GM18907 (cell line): ENCODE data around the gene SNAP47.

Source experiments
- ATAC-seq: cut with Tn5 transposase; IDR thresholded peaks from one replicate; pipeline ENCODE4 v1.9.1; 2021; ENCODE audit warnings: mild to moderate bottlenecking, moderate library complexity; ENCODE audit not compliant: unreplicated experiment

The SNAP47 gene

GRCh38 chr1:227767401-227768124, 32.3 kb downstream of the SNAP47 start:
- ATAC-seq, result no peak

- ATAC-seq, result no peak
These were observed 32.8 kb downstream of the SNAP47 start for GRCh38 chr1:227768125-227768439.

- no peak for ATAC-seq
These were observed 33.4 kb downstream of the SNAP47 start for GRCh38 chr1:227768640-227769039.

- no peak for ATAC-seq
These were observed 34.1 kb downstream of the SNAP47 start for GRCh38 chr1:227769047-227769935.

GRCh38 chr1:227769936-227770494, 34.8 kb downstream of the SNAP47 start:
- ATAC-seq, result no peak

GRCh38 chr1:227770812-227771211, 35.6 kb downstream of the SNAP47 start:
- ATAC-seq, result no peak

- ATAC-seq, result no peak
These were observed 36.1 kb downstream of the SNAP47 start for GRCh38 chr1:227771326-227771725.

GRCh38 chr1:227771771-227772170, 36.5 kb downstream of the SNAP47 start:
- ATAC-seq, result no peak

- no peak for ATAC-seq
These were observed 38.3 kb downstream of the SNAP47 start for GRCh38 chr1:227773558-227773957.

GRCh38 chr1:227774051-227774731, 39.0 kb downstream of the SNAP47 start:
- no peak for ATAC-seq

- no peak for ATAC-seq
These were observed 39.8 kb downstream of the SNAP47 start for GRCh38 chr1:227774821-227775661.

GRCh38 chr1:227775841-227776240, 40.6 kb downstream of the SNAP47 start:
- ATAC-seq, result no peak

GRCh38 chr1:227776331-227776771, 41.1 kb downstream of the SNAP47 start:
- ATAC-seq, result no peak

- ATAC-seq, result no peak
These were observed 41.9 kb downstream of the SNAP47 start for GRCh38 chr1:227777156-227777555.

GRCh38 chr1:227777646-227778045, 42.4 kb downstream of the SNAP47 start:
- ATAC-seq, result no peak

- no peak for ATAC-seq
These were observed 43.2 kb downstream of the SNAP47 start for GRCh38 chr1:227778401-227778947.

GRCh38 chr1:227779021-227779441, 43.8 kb downstream of the SNAP47 start:
- ATAC-seq, result no peak

GRCh38 chr1:227779685-227780084, 44.5 kb downstream of the SNAP47 start:
- no peak for ATAC-seq

GRCh38 chr1:227780101-227781044, 45.1 kb downstream of the SNAP47 start:
- ATAC-seq, result no peak
